ENCODE results near the gene CTU1.

The CTU1 gene

GRCh38 chr19:51060336-51060735 lies 47.9 kb downstream of the CTU1 start:
- Histone ChIP-seq H3K4me3 (ENCODE audit: low read length) (no peak overlapping the region), H3K4me1 (ENCODE audit: insufficient read depth, low read length) (peaks cover 3% of the 10 kb centered on the region), H3K9me3 (ENCODE audit: low read length) (no peaks in the 10 kb centered on the region), H2AFZ (ENCODE audit: low read depth, low read length) (no peak overlapping the region), H3K27me3 (ENCODE audit: insufficient read depth, low read length) (peaks cover 8% of the 10 kb centered on the region), H3K36me3 (ENCODE audit: insufficient read depth, low read length) (no peaks in the 10 kb centered on the region)

- Histone ChIP-seq H3K4me1 (ENCODE audit: insufficient read depth, low read length) (no peaks in the 10 kb centered on the region), H3K27me3 (ENCODE audit: insufficient read depth, low read length) (peaks cover 8% of the 10 kb centered on the region), H2AFZ (ENCODE audit: low read depth, low read length) (no peak overlapping the region)
Observed at GRCh38 chr19:51059715-51060114, 48.5 kb downstream of the CTU1 start.

GRCh38 chr19:51055866-51056265 lies 52.3 kb downstream of the CTU1 start:
- no peak overlapping the region for H2AFZ ChIP-seq (ENCODE audit: low read depth, low read length)

More at GRCh38 chr19:51059715-51060114, 48.5 kb downstream of the CTU1 start:
- Histone ChIP-seq H3K9me3 (ENCODE audit: low read length) (no peaks in the 10 kb centered on the region), H3K36me3 (ENCODE audit: insufficient read depth, low read length) (no peaks in the 10 kb centered on the region), H3K4me3 (ENCODE audit: low read length) (no peak overlapping the region)

More at GRCh38 chr19:51055866-51056265, 52.3 kb downstream of the CTU1 start:
- H3K9me3 ChIP-seq (ENCODE audit: low read length): no peaks in the 10 kb centered on the region
- no peaks in the 10 kb centered on the region for H3K36me3 ChIP-seq (ENCODE audit: insufficient read depth, low read length)
- H3K27me3 ChIP-seq (ENCODE audit: insufficient read depth, low read length): peaks cover 12% of the 10 kb centered on the region
- H3K4me3 ChIP-seq (ENCODE audit: low read length): no peak overlapping the region
- H3K4me1 ChIP-seq (ENCODE audit: insufficient read depth, low read length): no peaks in the 10 kb centered on the region
